ENCODE measurements around the gene PPP2R2D. TPM values are rescaled to one million over a fixed set of nuclear protein-coding genes. Genes with fewer than 3 reads are reported as not detected.
"Not testable (repeated sequence)": the region's sequence is repeated elsewhere in the genome, so short reads cannot be mapped to it uniquely, and the experiment has no call there.

Gene PPP2R2D
- total RNA-seq, 1 donor = 33.4 TPM

- Histone ChIP-seq H3K27me3 (ENCODE audit: insufficient read depth, low read length) (no peaks in the 10 kb centered on the region), H3K4me1 (ENCODE audit: insufficient read depth, low read length) (no peaks in the 10 kb centered on the region), H3K4me3 (ENCODE audit: low read length) (no peak overlapping the region)
Measured at GRCh38 chr10:131876508-131876907, 24.3 kb upstream of the PPP2R2D start.

GRCh38 chr10:131880016-131880590 is 20.7 kb upstream of the PPP2R2D start:
- no peaks in the 10 kb centered on the region for H3K4me1 ChIP-seq (ENCODE audit: insufficient read depth, low read length)
- H3K9me3 ChIP-seq (ENCODE audit: low read depth, low read length) = no peaks in the 10 kb centered on the region
- no peak overlapping the region for H3K4me3 ChIP-seq (ENCODE audit: low read length)
- no peaks in the 10 kb centered on the region for H3K27me3 ChIP-seq (ENCODE audit: insufficient read depth, low read length)

More at GRCh38 chr10:131876508-131876907, 24.3 kb upstream of the PPP2R2D start:
- no peaks in the 10 kb centered on the region for H3K9me3 ChIP-seq (ENCODE audit: low read depth, low read length)

- no peaks in the 10 kb centered on the region for H3K27me3 ChIP-seq (ENCODE audit: insufficient read depth, low read length)
- H3K4me3 ChIP-seq (ENCODE audit: low read length) = no peak overlapping the region
- no peaks in the 10 kb centered on the region for H3K9me3 ChIP-seq (ENCODE audit: low read depth, low read length)
- H3K4me1 ChIP-seq (ENCODE audit: insufficient read depth, low read length) = no peaks in the 10 kb centered on the region
Measured at GRCh38 chr10:131881104-131881880, 19.5 kb upstream of the PPP2R2D start.

- H3K27me3 ChIP-seq (ENCODE audit: insufficient read depth, low read length) = no peaks in the 10 kb centered on the region
- H3K4me1 ChIP-seq (ENCODE audit: insufficient read depth, low read length) = no peaks in the 10 kb centered on the region
- no peak overlapping the region for H3K4me3 ChIP-seq (ENCODE audit: low read length)
- H3K9me3 ChIP-seq (ENCODE audit: low read depth, low read length) = no peaks in the 10 kb centered on the region
Measured at GRCh38 chr10:131882151-131882550, 18.7 kb upstream of the PPP2R2D start.

- Histone ChIP-seq H3K9me3 (ENCODE audit: low read depth, low read length) (no peaks in the 10 kb centered on the region), H3K27me3 (ENCODE audit: insufficient read depth, low read length) (no peaks in the 10 kb centered on the region)
Measured at GRCh38 chr10:131882590-131883451, 18.0 kb upstream of the PPP2R2D start.

GRCh38 chr10:131883621-131884393 is 17.0 kb upstream of the PPP2R2D start:
- not testable (repeated sequence) for H3K9me3 ChIP-seq (ENCODE audit: low read depth, low read length); H3K4me1 ChIP-seq (ENCODE audit: insufficient read depth, low read length); H3K4me3 ChIP-seq (ENCODE audit: low read length); H3K27me3 ChIP-seq (ENCODE audit: insufficient read depth, low read length)

More at GRCh38 chr10:131882590-131883451, 18.0 kb upstream of the PPP2R2D start:
- H3K4me1 ChIP-seq (ENCODE audit: insufficient read depth, low read length) = no peaks in the 10 kb centered on the region
- no peak overlapping the region for H3K4me3 ChIP-seq (ENCODE audit: low read length)

GRCh38 chr10:131885391-131886165 is 15.2 kb upstream of the PPP2R2D start:
- no peaks in the 10 kb centered on the region for H3K4me1 ChIP-seq (ENCODE audit: insufficient read depth, low read length)

GRCh38 chr10:131886237-131886636 is 14.6 kb upstream of the PPP2R2D start:
- Histone ChIP-seq H3K27me3 (ENCODE audit: insufficient read depth, low read length) (no peaks in the 10 kb centered on the region), H3K9me3 (ENCODE audit: low read depth, low read length) (no peaks in the 10 kb centered on the region), H3K4me1 (ENCODE audit: insufficient read depth, low read length) (no peaks in the 10 kb centered on the region), H3K4me3 (ENCODE audit: low read length) (no peak overlapping the region)

More at GRCh38 chr10:131885391-131886165, 15.2 kb upstream of the PPP2R2D start:
- Histone ChIP-seq H3K27me3 (ENCODE audit: insufficient read depth, low read length) (no peaks in the 10 kb centered on the region), H3K9me3 (ENCODE audit: low read depth, low read length) (no peaks in the 10 kb centered on the region), H3K4me3 (ENCODE audit: low read length) (no peak overlapping the region)

GRCh38 chr10:131888186-131888604 is 12.6 kb upstream of the PPP2R2D start:
- H3K4me1 ChIP-seq (ENCODE audit: insufficient read depth, low read length) = no peaks in the 10 kb centered on the region
- H3K27me3 ChIP-seq (ENCODE audit: insufficient read depth, low read length) = no peaks in the 10 kb centered on the region
- H3K9me3 ChIP-seq (ENCODE audit: low read depth, low read length) = no peaks in the 10 kb centered on the region
- no peak overlapping the region for H3K4me3 ChIP-seq (ENCODE audit: low read length)

- no peaks in the 10 kb centered on the region for H3K27me3 ChIP-seq (ENCODE audit: insufficient read depth, low read length)
- H3K4me1 ChIP-seq (ENCODE audit: insufficient read depth, low read length) = no peaks in the 10 kb centered on the region
- H3K9me3 ChIP-seq (ENCODE audit: low read depth, low read length) = no peaks in the 10 kb centered on the region
- H3K4me3 ChIP-seq (ENCODE audit: low read length) = no peak overlapping the region
Measured at GRCh38 chr10:131889755-131890154, 11.1 kb upstream of the PPP2R2D start.

- Histone ChIP-seq H3K9me3 (ENCODE audit: low read depth, low read length) (no peaks in the 10 kb centered on the region), H3K27me3 (ENCODE audit: insufficient read depth, low read length) (no peaks in the 10 kb centered on the region), H3K4me3 (ENCODE audit: low read length) (no peak overlapping the region), H3K4me1 (ENCODE audit: insufficient read depth, low read length) (no peaks in the 10 kb centered on the region)
Measured at GRCh38 chr10:131890276-131891195, 10.3 kb upstream of the PPP2R2D start.

GRCh38 chr10:131891196-131891928 is 9.4 kb upstream of the PPP2R2D start:
- H3K4me3 ChIP-seq (ENCODE audit: low read length) = no peak overlapping the region
- no peaks in the 10 kb centered on the region for H3K27me3 ChIP-seq (ENCODE audit: insufficient read depth, low read length)
- no peaks in the 10 kb centered on the region for H3K4me1 ChIP-seq (ENCODE audit: insufficient read depth, low read length)
- no peaks in the 10 kb centered on the region for H3K9me3 ChIP-seq (ENCODE audit: low read depth, low read length)
